Brain microvascular endothelial cell (primary cell): ENCODE data around the gene C21orf58.
"Not testable (repeated sequence)": the region's sequence is repeated elsewhere in the genome, so short reads cannot be mapped to it uniquely, and the experiment has no call there.

ENCODE experiments used
- DNase-seq: peaks from one replicate; pipeline ENCODE4 v3.0.0-alpha.2; 2020
- H3K27ac ChIP-seq: fragments of 250-450 bp; sonication (Bioruptor Pico); 2 replicates; pipeline ENCODE4 v1.5.1; 2020; ENCODE audit warnings: mild to moderate bottlenecking, moderate library complexity
- H3K27me3 ChIP-seq: fragments of 250-450 bp; sonication (Bioruptor Pico); replicated peaks from 2 replicates; pipeline ENCODE4 v1.5.1; 2020; ENCODE audit warnings: mild to moderate bottlenecking
- H3K36me3 ChIP-seq: fragments of 250-450 bp; sonication (Bioruptor Pico); replicated peaks from 2 replicates; pipeline ENCODE4 v1.5.1; 2020; ENCODE audit warnings: mild to moderate bottlenecking
- H3K4me3 ChIP-seq: 2 replicates; pipeline ENCODE4 v1.5.1; 2011; ENCODE audit warnings: low read depth, mild to moderate bottlenecking, control low read depth, low read length, moderate library complexity
- in situ Hi-C: cut with HindIII; loops from 2 replicates; pipeline ENCODE4 v1.10.0; 2017; ENCODE audit warnings: low sequenced_read_pairs, low pct_ligation_motif_present
- TF ChIP-seq, protein P1 (sequence below): IDR thresholded peaks from 2 replicates; pipeline ENCODE4 v1.5.1; 2011; ENCODE audit warnings: low read depth, mild to moderate bottlenecking, moderate library complexity, low read length, control low read depth, inconsistent platforms; ENCODE audit errors: missing control alignments

The C21orf58 gene

DNA sequence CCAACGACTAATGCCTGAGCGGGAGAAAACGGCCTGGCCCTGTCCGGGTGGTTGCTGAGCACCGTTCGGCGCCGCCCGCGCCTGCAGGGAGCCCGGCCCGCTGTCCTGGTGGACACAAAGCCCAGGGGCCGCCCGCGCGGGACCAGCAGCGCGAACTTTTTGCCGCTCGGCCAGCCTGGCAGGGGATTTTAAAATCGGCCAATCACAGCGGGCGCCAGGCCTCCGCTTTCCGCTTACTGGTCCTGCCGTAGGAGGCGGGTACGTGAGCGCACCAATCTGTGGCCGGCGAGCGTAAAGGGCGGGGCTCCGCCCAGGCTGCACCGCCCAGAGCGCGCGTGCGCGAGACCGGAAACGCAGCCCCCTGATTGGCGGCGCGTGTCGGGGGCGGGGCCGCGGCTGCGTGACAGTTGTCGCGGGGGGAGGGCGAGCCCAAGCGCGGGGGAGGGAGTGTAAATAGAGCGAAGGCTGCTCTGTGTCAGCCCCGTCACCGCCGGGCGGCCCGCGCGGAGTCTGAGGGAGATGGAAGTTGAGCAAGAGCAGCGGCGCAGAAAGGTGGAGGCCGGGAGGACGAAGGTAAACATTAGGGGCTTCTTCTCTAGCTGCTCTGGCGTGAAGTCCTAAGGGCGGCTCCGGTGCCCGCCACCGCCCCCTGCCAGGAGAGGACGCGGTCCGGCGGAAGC is at the start of gene C21orf58, which contains the start of gene PCNT:
Gene C21orf58, minus strand, starts transcription at position 161 of the 680 bp plus-strand sequence. CDS start 1,132 bp downstream, outside the sequence.
Gene PCNT, plus strand, starts transcription at position 447 of the 680 bp plus-strand sequence. Its CDS starts 73 bp downstream, at position 520.
- Histone ChIP-seq H3K27me3 (no peaks in the 10 kb centered on the region), H3K27ac (peak within 1 kb of the TSS; percentile 94), H3K36me3 (no peaks in the 10 kb centered on the region), H3K4me3 (peak within 1 kb of the TSS; percentile 84)
- peak; percentile 97 for DNase-seq
- in situ Hi-C loops, result no loop called here
- TF ChIP-seq, protein P1, sequence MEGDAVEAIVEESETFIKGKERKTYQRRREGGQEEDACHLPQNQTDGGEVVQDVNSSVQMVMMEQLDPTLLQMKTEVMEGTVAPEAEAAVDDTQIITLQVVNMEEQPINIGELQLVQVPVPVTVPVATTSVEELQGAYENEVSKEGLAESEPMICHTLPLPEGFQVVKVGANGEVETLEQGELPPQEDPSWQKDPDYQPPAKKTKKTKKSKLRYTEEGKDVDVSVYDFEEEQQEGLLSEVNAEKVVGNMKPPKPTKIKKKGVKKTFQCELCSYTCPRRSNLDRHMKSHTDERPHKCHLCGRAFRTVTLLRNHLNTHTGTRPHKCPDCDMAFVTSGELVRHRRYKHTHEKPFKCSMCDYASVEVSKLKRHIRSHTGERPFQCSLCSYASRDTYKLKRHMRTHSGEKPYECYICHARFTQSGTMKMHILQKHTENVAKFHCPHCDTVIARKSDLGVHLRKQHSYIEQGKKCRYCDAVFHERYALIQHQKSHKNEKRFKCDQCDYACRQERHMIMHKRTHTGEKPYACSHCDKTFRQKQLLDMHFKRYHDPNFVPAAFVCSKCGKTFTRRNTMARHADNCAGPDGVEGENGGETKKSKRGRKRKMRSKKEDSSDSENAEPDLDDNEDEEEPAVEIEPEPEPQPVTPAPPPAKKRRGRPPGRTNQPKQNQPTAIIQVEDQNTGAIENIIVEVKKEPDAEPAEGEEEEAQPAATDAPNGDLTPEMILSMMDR, result no peak

DNA sequence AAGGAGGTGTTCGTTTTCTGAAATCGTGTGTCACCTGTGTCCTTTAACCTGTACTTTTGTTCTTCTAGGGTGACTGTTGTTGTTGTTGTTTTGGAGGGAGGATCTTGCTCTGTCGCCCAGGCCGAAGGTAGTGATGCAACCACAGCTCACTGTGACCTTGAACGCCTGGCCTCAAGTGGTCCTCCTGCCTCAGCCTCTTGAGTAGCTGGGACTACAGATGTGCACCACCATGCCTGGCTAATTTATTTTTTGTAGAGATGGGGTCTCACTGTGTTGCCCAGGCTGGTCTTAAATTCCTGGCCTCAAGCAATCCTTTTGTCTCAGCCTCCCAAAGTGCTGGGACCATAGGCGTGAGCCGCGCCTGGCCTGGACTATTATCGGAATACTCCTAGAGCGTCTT is 49.3 kb upstream of the C21orf58 start:
- H3K36me3 ChIP-seq, H3K27me3 ChIP-seq, in situ Hi-C loops, H3K27ac ChIP-seq, H3K4me3 ChIP-seq, DNase-seq: not testable (repeated sequence)

DNA sequence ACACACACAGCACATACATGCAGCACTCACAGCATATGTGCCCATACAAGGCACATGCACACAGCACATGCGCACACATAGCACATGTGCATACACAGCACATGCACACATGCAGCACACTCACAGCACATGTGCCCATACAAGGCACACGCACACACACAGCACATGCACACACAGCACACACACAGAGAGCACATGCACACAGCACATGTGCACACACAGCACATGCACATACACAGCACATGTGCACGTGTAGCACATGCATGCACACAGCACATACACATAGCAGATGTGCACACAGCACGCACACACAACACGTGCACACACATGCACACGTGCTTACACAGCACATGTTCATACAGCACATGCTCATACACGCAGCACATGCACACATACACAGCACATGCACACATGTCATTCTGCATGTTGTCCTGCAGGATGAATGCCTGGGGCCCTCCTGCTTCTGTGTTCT is 48.4 kb upstream of the C21orf58 start:
- DNase-seq, result no peak
- H3K4me3 ChIP-seq, result no peak overlapping the region
- TF ChIP-seq, protein P1, result no peak
- H3K27ac ChIP-seq, result no peak overlapping the region
- in situ Hi-C loops, result no loop called here
- no peaks in the 10 kb centered on the region for H3K27me3 ChIP-seq
- peaks cover 8% of the 10 kb centered on the region for H3K36me3 ChIP-seq

DNA sequence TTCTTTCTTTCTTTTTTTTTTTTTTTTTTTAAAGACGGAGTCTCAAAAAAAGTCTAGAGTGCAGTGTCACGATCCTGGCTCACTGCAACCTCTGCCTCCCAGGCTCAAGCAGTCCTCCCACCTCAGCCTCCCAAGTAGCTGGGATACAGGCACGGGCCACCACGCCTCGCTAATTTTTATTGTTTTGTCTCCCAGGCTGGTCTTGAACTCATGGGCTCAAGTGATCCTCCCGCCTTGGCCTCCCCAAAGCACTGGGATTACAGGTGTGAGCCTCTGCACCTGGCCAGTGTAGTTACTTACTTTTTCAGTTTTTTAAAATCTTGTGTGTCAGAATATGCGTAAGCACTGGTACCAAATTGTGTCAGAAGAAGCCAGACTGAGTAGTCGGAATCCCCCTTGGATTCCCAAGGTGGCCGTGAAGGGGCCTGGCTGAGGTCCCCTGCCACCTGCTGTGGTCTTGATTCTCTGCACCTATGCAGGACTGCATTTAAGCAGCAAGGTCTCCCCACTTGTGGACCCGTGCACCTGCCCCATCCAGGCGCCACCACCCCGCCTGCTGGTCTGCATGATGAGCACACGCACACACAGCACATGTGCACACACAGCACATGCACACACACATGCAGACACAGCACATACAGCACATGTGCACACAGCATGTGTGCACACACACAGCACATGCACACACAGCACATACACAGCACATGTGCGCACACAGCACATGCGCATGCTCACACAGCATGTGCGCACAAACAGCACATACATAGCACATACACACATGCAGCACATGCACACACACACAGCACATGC is 47.7 kb upstream of the C21orf58 start:
- Histone ChIP-seq H3K36me3 (peaks cover 8% of the 10 kb centered on the region), H3K27ac (no peak overlapping the region), H3K27me3 (no peaks in the 10 kb centered on the region), H3K4me3 (no peak overlapping the region)
- TF ChIP-seq, protein P1, result no peak
- no peak for DNase-seq
- in situ Hi-C loops, result no loop called here

DNA sequence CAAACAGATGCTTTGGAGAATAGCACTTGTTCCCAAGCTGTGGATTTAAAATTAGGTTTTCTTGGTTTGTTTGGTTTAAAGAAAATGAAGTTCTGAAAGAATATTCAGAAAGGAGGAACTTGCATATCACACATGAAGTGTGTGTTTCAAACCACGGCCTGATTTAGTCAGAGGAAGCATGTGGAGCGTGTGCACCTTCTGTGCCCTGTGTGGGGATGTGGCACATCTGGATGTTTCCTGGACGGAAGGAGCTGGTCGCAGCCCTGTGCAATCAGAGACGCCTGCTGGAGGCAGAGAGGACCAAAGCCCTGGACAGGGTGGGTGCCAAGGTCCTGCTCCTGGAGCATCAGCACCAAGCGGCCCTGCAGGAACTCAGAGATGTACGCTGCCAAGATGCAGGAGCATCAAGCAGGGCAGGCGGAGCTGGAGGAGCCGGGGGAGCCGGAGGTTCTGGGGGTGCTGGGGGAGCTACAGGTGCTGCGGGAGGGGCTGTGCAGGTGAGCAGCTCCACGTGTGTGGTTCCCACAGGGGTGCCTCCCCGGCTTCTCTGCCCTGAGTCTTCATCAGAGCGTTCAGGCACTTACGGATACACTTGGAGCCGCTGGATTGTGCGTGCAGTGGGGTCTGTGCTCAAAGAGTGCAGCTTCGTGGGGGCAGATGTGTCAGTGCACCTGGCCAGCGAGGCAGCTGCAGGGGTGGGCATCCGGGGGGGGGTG is 46.0 kb upstream of the C21orf58 start:
- Histone ChIP-seq H3K36me3 (peaks cover 8% of the 10 kb centered on the region), H3K27ac (no peak overlapping the region), H3K27me3 (no peaks in the 10 kb centered on the region), H3K4me3 (no peak overlapping the region)
- no peak for DNase-seq
- TF ChIP-seq, protein P1, result no peak
- in situ Hi-C loops, result no loop called here
